HEK293T (cell line): ENCODE measurements around the gene GSTM3.

Experiments used
- ARNT ChIP-seq: fragments of 450-650 bp; IDR thresholded peaks from 2 replicates; pipeline ENCODE4 v1.6.1; 2017; ENCODE audit warnings: mild to moderate bottlenecking
- BHLHE40 ChIP-seq: fragments of 450-650 bp; IDR thresholded peaks from 2 replicates; pipeline ENCODE4 v1.6.1; 2016; ENCODE audit warnings: mild to moderate bottlenecking, moderate library complexity, borderline replicate concordance
- FOXA1 ChIP-seq: fragments of 450-650 bp; IDR thresholded peaks from 2 replicates; pipeline ENCODE4 v1.6.1; 2016; ENCODE audit warnings: mild to moderate bottlenecking
- FOXM1 ChIP-seq: fragments of 450-650 bp; IDR thresholded peaks from 2 replicates; pipeline ENCODE4 v1.6.1; 2017; ENCODE audit warnings: mild to moderate bottlenecking, borderline replicate concordance
- HDGF ChIP-seq: fragments of 450-650 bp; IDR thresholded peaks from 2 replicates; pipeline ENCODE4 v1.6.1; 2017; ENCODE audit warnings: antibody characterized with exemption, borderline replicate concordance
- SP1 ChIP-seq: fragments of 450-650 bp; IDR thresholded peaks from 2 replicates; pipeline ENCODE4 v1.6.1; 2017
- SUZ12 ChIP-seq: fragments of 450-650 bp; IDR thresholded peaks from 2 replicates; pipeline ENCODE4 v1.6.1; 2016; ENCODE audit warnings: mild to moderate bottlenecking
- TARDBP ChIP-seq: fragments of 450-650 bp; IDR thresholded peaks from 2 replicates; pipeline ENCODE4 v1.6.1; 2016
- ZNF384 ChIP-seq: fragments of 450-650 bp; IDR thresholded peaks from 2 replicates; pipeline ENCODE4 v1.6.1; 2016

DNA sequence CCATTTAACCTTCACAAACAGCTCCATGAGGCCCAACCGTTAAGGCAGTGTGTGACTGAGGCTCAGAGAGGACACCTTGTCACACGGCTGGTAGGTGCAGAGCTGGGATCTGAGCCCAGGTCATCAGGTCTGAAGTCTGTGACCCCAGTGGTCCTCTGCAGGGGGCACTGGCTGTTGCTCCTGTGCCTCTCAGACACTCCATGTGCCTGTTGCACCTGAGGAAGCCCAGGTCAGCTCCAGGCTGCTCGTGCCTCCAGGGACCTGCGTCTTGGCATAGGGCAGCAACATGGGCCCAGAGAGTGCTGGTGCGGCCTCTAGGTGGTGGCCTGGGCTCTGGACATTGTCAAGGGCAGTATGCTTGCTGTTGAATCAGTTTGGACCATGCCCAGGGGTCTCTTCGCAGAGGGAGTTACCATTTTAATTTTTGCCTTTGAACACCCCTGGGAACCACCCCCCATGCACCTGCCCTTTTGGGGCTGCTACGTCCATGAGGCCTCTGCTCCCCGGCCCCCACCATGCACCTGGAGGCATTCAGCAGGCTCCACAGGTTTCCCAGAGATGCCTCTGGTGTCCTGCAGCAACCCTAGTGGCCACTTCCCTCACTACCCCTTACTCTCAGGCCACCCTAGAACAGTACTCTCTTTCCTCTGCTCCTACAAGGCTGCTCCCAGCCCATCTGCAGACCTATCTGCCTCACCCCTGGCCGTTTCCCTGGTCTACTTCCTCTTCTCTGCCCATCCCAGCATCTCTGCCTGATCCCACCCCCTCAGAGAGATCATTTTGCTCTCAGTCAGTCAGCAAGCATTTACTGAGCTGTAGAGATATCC, 48.1 kb upstream of the GSTM3 start:
- TF ChIP-seq SUZ12 (no peak), FOXA1 (no peak), ARNT (no peak), ZNF384 (no peak), SP1 (no peak), FOXM1 (no peak), BHLHE40 (no peak), HDGF (no peak), TARDBP (no peak)
